ENCODE data around the gene GPR37L1.
"Not testable (repeated sequence)": the region's sequence is repeated elsewhere in the genome, so short reads cannot be mapped to it uniquely, and the experiment has no call there.

Gene GPR37L1

DNA sequence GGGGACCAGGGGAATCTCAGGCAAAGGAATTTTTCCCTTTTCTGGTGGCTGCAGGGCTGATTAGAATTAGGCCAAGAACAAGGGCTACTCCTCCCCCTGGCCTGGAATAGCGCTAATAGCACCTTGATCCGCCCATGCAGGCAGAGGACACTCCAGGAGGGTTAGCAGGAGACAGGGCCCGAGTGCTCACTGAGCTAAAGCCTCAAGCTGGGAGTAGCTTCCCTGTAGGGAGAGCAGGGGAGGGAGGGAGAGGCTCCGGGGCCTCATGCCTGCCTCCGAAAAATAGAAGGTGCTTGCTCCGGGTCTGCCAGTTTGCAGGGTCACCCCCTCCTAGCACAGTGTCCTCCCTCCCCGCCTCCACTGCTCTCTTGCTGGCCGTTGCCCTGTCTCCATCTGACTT is 33.9 kb downstream of the GPR37L1 start:
- no peak for DNase-seq (ENCODE audit: low read depth)

DNA sequence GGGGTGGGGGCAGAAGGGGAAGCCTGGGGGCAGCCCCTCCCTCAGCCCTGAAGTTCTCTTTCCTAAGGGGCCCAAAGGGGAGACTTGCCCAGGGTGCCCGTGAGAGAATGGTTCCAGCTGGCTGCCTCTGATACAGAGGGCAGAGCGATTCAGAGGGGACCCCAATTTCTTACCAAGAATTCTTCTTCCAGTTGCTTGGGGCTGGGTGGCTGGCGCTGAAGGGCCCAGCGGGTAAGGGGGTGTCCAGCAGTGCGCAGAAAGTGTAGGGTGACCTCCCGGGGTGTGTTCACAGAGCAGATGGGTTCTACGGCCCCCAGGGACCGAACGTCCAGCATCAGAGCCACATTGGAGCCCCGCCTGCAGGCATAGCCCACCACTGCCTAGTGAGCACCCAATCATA is 35.2 kb downstream of the GPR37L1 start:
- DNase-seq (ENCODE audit: low read depth): no peak

DNA sequence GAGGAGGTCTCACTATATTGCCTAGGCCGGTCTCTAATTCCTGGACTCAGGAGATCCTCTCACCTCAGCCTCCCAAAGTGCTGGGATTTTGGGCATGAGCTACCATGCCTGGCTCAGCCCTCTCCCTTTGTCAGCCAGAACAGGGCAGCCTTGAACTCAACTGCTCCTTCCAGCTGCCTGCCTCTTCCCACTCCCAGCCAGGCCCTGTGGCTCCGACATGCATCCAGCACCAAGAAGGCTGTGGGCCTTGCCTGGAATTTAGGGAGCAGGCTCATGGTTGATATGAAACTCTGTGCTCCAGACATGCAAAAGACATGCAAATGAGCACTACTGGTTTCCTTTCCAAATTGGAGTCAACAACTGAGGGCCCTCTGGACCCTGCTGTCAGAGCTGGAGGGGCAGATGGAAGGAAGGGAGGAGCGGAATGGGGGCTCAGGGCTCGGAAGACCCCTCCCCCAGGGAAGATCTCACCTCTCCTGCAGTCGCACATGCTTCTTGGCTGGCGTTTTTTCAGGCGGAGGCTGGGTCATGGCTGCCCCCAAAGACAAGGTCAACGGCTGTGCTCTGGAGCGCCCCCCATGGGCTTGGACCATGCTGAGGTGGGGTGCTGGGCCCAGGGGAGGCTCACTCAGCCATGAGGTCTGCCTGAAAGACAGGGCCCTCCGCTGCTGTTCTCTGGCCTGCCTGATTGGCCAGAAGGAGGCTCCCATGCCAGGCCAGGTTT is 36.3 kb downstream of the GPR37L1 start:
- DNase-seq (ENCODE audit: low read depth): no peak

DNA sequence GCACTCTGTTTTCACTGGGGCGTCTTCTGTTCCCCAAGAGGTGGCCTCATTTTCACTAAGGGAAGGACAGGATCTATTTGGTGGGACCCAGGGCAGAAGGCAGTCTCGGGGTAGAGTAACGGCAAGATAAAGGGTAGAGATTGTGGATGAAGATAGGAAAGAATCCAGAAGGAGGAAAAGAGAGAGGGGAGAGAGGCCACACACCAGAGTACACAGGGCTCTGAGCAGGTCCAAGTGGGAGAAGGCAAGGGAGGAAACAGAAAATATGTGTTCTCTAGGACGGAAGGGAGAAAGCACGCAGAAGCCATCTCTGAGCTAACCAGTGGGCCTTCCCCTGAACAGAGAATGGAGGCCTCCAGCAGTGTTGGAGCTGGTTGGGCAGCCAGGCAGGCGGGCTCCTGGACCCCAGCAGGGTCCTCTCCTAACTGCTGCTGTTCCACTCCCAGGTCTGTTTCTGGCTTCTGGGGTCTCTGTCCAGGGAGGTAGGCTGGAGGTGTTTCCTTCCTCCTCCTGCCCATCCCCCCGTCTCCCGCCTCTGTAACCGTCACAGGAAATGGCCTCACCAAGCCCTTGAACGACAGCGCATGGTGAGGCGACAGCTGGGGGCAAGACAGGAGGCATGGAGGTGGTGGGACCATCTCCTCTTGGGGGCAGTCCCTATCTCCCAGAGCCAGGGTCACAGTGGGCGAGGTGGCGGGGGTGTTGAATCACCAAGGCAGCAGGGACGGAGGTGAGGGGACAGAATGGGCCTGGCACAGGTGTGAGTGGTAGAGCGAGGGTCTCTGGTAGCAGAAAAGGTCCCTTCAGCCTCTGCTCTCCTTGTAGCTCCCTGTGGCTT is 37.0 kb downstream of the GPR37L1 start:
- no peak for DNase-seq (ENCODE audit: low read depth)

DNA sequence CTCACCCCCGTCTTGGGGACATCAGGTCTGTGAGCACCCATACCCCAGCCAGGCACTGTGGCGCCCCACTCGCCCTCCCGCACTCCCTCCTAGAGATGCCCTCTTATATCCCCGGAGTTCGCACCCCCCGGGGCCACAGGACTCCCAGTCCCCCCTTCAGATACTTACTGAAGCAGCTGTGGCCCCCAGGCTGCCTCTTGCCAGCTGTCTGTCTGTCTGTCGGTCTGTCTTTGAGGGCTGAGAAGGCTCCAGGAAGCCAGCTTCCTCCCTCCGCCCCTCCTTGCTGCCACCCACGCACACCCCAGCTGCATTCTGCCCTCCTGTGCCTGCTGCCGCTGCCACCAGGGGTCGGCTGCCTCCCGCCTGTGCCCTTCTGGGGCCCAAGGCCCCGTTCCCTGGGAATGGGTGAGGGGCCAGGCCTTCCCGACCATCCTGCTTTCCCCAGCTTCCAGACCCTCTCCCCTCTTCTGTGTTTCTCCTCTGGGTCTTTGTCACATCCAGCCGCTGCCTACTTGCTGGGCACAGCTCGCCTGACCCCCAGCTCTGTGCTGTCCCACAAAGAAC is 37.7 kb downstream of the GPR37L1 start, which contains the start of gene PTPN7:
PTPN7 (minus strand) TSS at position 226 of the 564 bp plus-strand sequence. CDS start 1,200 bp downstream, outside the sequence.
- DNase-seq (ENCODE audit: low read depth): peak; percentile 76

DNA sequence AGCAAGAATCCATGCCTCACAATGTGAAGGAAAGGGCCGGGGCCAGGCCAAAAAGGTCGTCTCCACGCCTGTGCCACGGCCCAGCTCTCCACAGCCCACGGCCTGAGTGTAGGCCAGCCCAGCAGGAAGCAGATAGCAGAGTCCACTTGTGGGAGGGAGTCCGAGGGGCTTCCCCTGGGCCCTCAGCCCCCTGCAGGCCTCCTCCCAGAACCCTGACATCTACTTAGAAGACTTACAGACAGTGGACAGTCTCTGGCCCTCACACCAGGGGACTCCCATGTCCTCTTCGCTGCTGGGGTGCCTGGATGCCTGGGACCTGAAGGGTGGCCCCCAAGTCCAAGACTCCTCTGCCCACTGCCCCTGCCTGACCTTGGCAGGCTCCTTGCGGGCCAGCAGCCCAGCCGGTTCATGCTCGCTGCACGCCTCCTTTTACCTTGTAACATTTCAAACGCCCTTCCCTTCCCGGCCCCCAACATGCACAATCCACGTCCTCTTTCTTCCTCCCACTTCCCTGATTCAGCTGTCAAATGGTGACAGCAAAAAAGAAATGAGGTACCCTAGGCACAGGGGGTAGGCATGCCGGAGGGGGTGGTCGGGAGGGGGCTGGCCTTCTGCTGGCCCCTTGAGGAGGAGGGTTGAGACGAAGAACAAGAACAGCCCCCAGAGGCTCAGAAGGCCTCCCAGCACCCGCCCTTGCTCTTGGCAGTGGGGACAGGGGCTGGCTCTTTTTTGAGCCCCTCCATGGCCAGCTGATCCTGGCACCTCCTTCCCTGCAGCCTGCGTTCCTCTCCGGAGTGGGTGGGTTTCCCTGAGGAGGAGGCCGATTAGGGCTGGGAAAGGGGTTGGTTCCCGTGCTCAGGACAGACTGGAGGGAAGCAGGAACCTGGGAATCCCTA is 38.7 kb downstream of the GPR37L1 start:
- no peak for DNase-seq (ENCODE audit: low read depth)

DNA sequence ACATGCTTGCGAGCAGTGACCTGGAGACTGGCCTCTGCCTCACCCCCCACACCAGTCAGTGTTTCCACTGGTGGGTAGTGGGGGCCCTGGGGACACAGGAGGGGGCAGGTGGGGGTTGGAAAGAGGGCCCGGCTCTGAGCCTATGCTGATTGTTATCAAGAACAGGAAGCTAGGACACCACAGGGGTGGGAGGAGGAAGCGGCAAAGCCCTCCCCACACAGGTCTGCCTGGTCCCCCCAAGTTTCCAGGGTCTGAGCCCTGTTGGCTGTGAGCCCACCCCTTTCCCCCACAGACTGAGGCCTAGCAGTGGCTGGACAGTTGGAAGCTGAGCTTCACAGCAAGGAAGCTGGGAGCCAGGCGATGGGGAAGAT is 39.3 kb downstream of the GPR37L1 start:
- no peak for DNase-seq (ENCODE audit: low read depth)

DNA sequence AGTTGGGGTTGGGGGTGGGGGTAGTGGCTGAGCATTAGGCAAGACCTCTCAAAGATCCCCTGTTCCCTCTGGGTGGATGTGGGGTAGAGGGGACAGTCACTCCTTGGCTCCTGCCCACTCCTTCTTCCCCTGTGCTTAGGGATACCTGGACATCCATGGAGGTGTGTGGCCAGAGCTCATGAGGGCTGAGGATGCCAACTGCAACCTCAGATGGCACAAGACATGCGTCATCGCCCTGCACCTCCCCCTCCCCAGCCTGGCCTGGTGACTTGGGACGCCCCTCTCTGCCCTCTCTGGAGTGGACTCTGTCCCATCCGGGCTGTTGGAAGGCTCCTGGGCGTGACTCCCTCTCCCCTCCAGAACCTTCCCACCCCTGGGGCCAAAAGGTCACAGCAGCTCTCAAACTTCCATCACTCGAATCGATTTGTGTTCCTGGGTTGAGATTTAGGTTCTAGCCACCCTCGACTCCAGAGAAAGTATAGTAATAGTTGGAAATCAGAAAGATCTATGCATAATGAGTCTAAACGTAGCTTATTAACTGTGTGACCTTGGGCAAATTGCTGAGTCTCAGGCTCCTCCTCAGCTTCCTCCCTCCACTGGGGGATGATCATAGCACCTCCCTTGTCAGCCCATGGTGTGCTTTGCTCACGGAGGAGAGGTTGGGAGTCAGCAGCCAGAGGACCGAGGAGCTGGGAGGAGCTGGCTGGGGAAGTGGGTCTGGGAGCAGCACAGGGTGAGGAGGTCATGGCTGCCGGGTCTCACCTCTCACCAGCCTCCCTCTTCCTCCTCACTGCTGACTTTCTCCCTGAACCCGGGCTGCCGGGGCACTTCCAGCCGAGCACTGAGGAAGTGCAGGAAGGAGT is 39.9 kb downstream of the GPR37L1 start:
- no peak for DNase-seq (ENCODE audit: low read depth)

DNA sequence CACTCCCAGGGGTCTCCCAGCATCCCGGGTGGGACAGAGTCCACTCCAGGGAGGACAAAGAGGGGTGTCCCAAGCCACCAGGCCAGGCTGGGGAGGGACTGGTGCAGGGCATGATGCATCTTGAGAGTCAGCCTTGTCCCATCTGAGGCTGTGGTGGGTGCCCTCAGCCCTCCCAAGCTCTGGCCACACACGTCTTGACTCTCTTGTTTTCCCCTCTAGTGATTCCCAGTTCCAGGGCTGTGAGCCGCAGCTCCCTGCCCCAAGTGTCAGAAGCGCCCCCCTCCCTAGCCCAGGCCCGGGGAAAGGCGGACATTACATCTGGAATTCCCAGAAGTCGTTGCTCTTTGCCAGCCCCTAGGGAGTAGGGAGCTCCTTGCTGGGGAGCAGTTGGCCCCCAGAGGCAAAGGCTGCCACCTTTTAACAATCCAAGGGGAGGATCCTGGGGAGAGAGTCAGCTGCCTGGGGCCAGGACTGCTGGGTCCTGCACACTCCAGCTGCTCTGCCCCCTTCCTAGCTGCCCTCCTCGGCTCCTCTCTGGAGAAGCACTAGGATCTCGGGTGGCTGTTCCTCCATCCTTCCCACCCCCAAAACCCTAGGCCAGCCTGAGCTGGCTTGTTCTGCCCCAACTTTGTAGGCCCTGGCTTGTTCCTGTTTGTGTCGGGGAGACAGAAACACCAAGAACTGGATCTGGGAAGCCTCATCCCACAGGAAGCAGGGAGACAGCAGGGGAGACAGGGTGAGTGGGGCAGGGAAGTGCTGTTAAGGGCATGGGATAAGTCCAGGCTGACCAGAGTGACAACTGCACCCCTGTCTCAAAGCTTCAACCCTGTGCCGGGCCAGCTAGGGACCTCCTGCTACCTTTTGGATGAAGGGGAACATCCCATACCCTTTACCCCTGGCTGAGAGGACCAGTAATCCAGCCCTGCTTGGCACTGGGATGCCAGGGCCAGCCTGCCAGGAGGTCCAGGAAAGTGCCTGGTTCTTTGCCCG is 40.9 kb downstream of the GPR37L1 start:
- DNase-seq (ENCODE audit: low read depth): no peak

DNA sequence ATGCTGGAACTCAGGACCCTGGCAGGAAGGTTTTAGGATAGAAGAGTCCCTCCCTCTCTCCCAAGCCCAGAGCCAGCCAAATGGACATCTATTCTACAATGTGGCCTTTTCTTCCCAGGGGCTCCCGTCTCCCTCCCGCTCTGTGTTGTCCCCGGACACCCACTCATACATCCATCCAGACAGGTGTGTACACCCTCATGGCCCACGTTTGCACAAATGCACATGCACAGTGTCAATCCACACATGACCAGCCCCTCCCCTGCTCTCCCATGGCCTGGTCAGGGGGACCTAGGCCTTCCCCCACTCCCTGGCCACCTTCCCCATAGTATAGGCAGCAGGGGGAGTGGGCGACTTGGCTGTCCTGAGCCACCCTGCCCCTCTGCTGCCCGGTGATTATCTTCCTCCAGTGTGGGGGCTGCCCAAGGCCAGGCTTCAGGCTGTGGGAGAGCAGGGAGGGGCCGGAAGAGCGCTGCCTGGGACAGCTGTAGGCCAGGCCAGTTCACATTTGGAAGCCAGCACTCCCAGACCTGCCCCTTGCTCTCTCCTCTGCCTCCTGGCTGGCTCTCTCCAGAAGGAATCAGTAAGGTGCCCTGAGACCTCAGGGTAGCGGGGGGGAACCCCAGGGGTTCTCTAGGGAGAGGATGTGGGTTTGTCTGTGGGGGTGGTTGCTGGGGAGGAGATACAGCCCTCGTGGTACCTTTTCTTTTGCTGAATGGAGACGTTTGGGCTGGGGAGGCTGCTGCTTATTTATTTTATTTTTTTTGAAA is 41.7 kb downstream of the GPR37L1 start:
- no peak for DNase-seq (ENCODE audit: low read depth)

DNA sequence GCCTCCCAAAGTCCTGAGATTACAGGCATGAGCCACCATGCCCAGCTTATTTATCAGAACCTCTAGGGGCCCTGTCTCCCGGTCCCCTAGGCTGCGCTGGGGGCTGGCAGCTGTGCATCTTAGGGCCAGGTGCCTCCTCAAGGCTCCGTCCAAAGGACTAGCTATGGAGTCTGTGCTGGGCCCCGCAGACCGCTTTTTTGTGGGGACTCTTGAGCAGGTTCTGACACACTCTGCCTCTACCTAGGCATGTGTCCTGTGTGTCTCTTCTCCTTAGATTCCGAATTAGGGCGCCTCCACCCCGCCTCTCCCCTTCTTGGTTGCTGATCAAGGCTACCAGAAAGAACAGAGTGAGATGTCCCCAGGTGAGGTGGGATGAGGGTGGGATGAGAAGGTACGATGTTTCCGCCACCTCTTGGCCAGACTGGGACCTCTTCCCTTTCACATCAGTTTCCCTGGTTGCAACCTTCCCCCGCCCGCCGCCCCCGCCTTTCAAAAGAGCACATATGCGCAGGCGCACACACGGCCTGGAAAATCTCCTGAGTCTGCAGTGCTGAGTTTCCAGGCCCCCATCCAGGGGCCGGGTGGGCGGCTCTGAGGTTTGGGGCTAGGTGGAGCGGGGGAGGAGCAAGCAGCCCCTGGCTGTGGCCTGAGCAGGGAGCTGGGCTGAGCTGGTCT is 42.7 kb downstream of the GPR37L1 start:
- DNase-seq (ENCODE audit: low read depth): no peak

DNA sequence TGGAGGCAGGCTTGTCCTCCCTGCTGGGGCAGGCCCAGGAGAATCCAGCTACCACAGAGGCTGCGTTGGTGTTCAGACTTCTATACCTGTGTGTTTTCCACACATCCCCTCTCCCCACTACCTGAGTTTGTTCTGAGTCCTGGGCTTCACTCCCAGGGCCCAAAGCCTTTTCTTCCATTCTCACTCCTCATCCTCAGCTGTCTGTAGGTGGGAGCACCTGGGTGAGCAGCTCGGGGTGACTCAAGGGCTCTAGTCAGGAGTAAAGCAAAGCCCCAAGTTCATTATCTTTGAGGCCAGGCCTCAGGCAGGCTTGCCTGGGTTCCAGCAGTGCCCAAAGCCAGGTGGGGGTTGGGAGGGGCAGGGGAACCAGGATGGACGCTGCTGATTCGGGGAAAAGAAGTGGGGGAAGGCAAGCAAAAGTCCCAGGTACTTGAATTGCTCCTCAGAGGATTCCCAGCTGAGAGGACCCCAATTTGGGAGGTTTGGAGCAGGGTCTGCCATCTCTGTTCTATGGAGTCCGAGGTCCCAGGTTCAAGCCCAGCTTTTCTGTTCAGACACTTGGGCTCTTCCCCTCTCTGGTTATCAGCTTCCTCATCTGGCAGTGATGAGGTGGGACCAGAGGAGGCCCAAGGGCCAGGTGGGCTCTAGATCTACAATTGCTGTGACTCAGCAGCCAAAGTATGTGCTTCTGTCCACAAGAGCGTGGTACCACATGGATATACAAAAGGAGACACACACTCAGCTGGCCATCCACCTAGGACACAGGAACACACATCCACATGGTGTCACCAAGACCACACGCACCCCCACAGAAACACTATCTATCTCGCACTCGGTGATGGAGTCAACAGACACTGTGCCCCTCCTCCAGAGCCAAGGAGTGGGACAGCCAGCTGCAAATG is 43.5 kb downstream of the GPR37L1 start:
- DNase-seq (ENCODE audit: low read depth): no peak

DNA sequence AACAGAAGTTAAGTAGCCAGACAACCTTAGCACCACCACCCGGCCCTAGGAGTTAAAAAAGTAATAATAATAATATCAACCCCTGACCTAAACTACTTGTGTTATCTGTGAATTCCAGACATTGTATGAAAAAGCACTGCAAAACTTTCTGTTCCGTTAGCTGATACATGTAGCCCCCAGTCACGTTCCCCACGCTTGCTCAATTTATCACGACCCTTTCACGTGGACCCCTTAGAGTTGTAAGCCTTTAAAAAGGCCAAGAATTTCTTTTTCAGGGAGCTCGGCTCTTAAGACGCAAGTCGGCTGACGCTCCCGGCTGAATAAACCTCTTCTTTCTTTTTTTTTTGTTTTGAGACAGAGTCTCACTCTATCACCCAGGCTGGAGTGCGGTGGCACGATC is 44.3 kb downstream of the GPR37L1 start:
- DNase-seq (ENCODE audit: low read depth): not testable (repeated sequence)

DNA sequence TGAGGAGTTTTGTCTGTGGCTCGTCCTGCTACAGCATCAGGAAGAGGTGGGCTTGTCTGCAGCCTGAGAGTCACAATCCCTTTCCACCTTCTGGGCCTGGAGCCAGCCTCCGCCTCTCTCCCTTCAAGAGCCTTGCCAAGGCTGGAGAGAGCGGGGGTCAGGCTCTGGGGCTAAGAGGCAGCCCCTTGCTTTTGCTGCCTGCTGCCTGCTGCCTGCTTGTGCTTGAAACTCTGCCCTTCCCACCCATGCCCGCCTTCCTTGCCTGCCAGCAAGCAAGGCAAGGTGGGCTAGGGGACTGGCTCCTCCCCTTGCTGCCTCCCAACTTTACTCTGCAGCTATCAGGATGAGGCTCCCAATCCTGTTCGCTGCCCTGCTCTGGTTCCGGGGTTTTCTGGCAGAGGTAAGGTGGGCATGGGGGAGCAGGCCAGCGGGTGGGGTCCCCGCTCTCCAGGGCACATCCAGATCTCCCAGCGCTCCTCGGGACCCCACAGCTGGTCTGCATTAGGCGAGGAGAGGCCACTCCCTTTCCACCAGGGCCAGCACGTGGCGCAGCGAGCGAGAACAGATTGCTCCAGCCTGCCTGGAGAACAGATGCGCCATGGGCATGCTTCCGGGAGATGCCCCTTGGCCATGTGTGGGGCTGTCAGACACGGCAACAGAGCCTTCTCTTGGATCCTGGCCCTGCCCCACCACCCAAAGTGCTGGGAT is 45.1 kb downstream of the GPR37L1 start:
- DNase-seq (ENCODE audit: low read depth): no peak

DNA sequence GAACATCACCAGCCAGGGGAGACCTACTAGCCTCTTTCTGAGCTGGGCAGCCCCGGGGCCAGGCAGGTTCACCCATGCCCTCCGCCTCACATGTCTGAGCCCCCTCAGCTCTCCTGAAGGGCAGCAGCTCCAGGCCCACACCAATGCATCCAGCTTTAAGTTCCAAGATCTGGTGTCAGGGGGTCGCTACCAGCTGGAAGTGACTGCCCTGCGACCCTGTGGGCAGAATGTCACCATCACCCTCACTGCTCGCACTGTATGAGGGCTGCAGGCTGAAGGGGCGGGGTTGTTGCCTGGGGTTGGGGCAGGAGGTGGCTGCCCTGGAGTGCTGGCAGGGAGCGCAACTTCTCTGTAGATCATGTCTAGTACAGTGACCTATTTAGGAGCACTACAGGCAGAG is 46.1 kb downstream of the GPR37L1 start:
- no peak for DNase-seq (ENCODE audit: low read depth)

DNA sequence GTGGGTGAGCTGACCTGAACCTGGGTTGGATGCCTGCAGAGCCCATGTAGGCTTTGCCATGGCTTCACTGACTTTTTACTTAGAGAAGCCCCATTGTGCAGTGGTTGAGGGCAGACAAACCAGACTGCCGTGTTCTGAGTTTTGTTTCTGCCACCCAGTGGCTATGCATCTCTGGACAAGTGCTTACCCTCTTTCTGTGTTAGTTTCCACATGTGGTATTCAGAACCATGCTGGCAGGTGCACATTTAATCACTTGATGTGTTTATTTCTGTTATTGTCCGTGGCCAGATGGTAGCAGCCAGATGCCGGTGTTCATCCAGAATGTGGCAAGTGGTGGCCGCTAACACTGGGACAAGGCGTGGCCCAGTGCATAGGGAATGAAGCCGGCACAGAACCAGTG is 48.0 kb downstream of the GPR37L1 start:
- no peak for DNase-seq (ENCODE audit: low read depth)
